BE2C (cell line): ENCODE measurements around the gene CTSH.

Source experiments
- DNase-seq: peaks from one replicate; pipeline ENCODE4 v3.0.0-alpha.2; 2020
- H3K27me3 ChIP-seq: fragments of 250-450 bp; sonication (Bioruptor Pico); 2 replicates; pipeline ENCODE4 v1.5.1; 2020; ENCODE audit warnings: mild to moderate bottlenecking
- H3K36me3 ChIP-seq: fragments of 250-450 bp; sonication (Bioruptor Pico); 2 replicates; pipeline ENCODE4 v1.5.1; 2020; ENCODE audit warnings: mild to moderate bottlenecking
- H3K4me1 ChIP-seq: fragments of 250-450 bp; sonication (Bioruptor Pico); 2 replicates; pipeline ENCODE4 v1.5.1; 2020
- H3K4me3 ChIP-seq: 2 replicates; pipeline ENCODE4 v1.5.1; 2011; ENCODE audit warnings: low read depth, low read length
- H3K9me3 ChIP-seq: fragments of 250-450 bp; sonication (Bioruptor Pico); 2 replicates; pipeline ENCODE4 v1.5.1; 2020
- CTCF ChIP-seq: IDR thresholded peaks from 2 replicates; pipeline ENCODE4 v1.5.1; 2012; ENCODE audit warnings: mild to moderate bottlenecking, low read depth, low read length

Gene CTSH

GRCh38 chr15:78942741-78943140 is 2.1 kb downstream of the CTSH start:
- Histone ChIP-seq H3K4me1 (no peaks in the 10 kb centered on the region), H3K36me3 (no peaks in the 10 kb centered on the region), H3K4me3 (no peak overlapping the region), H3K9me3 (no peaks in the 10 kb centered on the region), H3K27me3 (peaks cover 7% of the 10 kb centered on the region)
- no peak for TF ChIP-seq CTCF
- DNase-seq: no peak

- H3K4me1 ChIP-seq: no peaks in the 10 kb centered on the region
- peaks cover under 1% of the 10 kb centered on the region; the same call in 1 of the 2 replicates for H3K27me3 ChIP-seq
- TF ChIP-seq CTCF: no peak
- no peak for DNase-seq
- H3K9me3 ChIP-seq: no peaks in the 10 kb centered on the region
- no peaks in the 10 kb centered on the region for H3K36me3 ChIP-seq
- no peak overlapping the region for H3K4me3 ChIP-seq
Observed at GRCh38 chr15:78938658-78939488, 6.0 kb downstream of the CTSH start.

GRCh38 chr15:78937132-78937739 is 7.6 kb downstream of the CTSH start:
- no peaks in the 10 kb centered on the region for H3K36me3 ChIP-seq
- no peak for TF ChIP-seq CTCF
- peaks cover 1% of the 10 kb centered on the region for H3K4me1 ChIP-seq
- H3K27me3 ChIP-seq: no peaks in the 10 kb centered on the region
- no peaks in the 10 kb centered on the region for H3K9me3 ChIP-seq
- DNase-seq: no peak
- no peak overlapping the region for H3K4me3 ChIP-seq

GRCh38 chr15:78934655-78935023 is 10.2 kb downstream of the CTSH start:
- no peak for DNase-seq
- H3K4me3 ChIP-seq: no peak overlapping the region
- H3K4me1 ChIP-seq: peaks cover 19% of the 10 kb centered on the region
- TF ChIP-seq CTCF: no peak
- H3K27me3 ChIP-seq: no peaks in the 10 kb centered on the region
- no peaks in the 10 kb centered on the region for H3K36me3 ChIP-seq
- H3K9me3 ChIP-seq: no peaks in the 10 kb centered on the region

GRCh38 chr15:78933823-78934654 is 10.8 kb downstream of the CTSH start:
- Histone ChIP-seq H3K4me3 (no peak overlapping the region), H3K36me3 (no peaks in the 10 kb centered on the region), H3K9me3 (no peaks in the 10 kb centered on the region), H3K4me1 (peaks cover 19% of the 10 kb centered on the region), H3K27me3 (no peaks in the 10 kb centered on the region)
- no peak for TF ChIP-seq CTCF
- no peak for DNase-seq
